NB4 (cell line): Measurements from ENCODE around the gene ODAD2.
"Not testable (repeated sequence)": the region's sequence is repeated elsewhere in the genome, so short reads cannot be mapped to it uniquely, and the experiment has no call there.

Experiments
- TF ChIP-seq, protein P1 (sequence below): IDR thresholded peaks from one replicate; pipeline ENCODE4 v1.5.1; 2012; ENCODE audit warnings: low read depth, low read length
- TF ChIP-seq, protein P2 (sequence below): IDR thresholded peaks from 2 replicates; pipeline ENCODE4 v1.6.1; 2011; ENCODE audit warnings: low read depth, low read length

GRCh38 chr10:27970795-27971194 is 28.1 kb downstream of the ODAD2 start:
- TF ChIP-seq, protein P1, sequence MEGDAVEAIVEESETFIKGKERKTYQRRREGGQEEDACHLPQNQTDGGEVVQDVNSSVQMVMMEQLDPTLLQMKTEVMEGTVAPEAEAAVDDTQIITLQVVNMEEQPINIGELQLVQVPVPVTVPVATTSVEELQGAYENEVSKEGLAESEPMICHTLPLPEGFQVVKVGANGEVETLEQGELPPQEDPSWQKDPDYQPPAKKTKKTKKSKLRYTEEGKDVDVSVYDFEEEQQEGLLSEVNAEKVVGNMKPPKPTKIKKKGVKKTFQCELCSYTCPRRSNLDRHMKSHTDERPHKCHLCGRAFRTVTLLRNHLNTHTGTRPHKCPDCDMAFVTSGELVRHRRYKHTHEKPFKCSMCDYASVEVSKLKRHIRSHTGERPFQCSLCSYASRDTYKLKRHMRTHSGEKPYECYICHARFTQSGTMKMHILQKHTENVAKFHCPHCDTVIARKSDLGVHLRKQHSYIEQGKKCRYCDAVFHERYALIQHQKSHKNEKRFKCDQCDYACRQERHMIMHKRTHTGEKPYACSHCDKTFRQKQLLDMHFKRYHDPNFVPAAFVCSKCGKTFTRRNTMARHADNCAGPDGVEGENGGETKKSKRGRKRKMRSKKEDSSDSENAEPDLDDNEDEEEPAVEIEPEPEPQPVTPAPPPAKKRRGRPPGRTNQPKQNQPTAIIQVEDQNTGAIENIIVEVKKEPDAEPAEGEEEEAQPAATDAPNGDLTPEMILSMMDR = not testable (repeated sequence)
- TF ChIP-seq, protein P2, sequence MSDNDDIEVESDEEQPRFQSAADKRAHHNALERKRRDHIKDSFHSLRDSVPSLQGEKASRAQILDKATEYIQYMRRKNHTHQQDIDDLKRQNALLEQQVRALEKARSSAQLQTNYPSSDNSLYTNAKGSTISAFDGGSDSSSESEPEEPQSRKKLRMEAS = not testable (repeated sequence)
